HepG2 (cell line): ENCODE results near the gene HMGCS2. TPM values are rescaled to one million over a fixed set of nuclear protein-coding genes. Genes with fewer than 3 reads are reported as not detected.

Experiments
- ARNT ChIP-seq: fragments of 450-650 bp; IDR thresholded peaks from 2 replicates; pipeline ENCODE4 v1.6.1; 2017
- ELF3 ChIP-seq: IDR thresholded peaks from 2 replicates; pipeline ENCODE4 v1.6.1; 2016; ENCODE audit warnings: missing genetic modification reagents, missing compliant biosample characterization
- HNRNPH1 ChIP-seq: fragments of 200-400 bp; formaldehyde crosslinking; optimal IDR thresholded peaks from 2 replicates; pipeline ENCODE3; 2017; ENCODE audit warnings: mild to moderate bottlenecking, low read depth, low read length
- HNRNPL ChIP-seq: fragments of 200-400 bp; formaldehyde crosslinking; IDR thresholded peaks from 2 replicates; pipeline ENCODE4 v1.6.1; 2017; ENCODE audit warnings: mild to moderate bottlenecking, low read depth, low read length
- HOXA5 ChIP-seq: sonication (generic); formaldehyde crosslinking; IDR thresholded peaks from 2 replicates; pipeline ENCODE4 v1.4.0; 2020; ENCODE audit warnings: missing genetic modification reagents
- KAT7 ChIP-seq: IDR thresholded peaks from 2 replicates; pipeline ENCODE4 v1.6.1; 2018; ENCODE audit warnings: borderline replicate concordance, missing compliant biosample characterization
- MTF2 ChIP-seq: sonication (generic); formaldehyde crosslinking; IDR thresholded peaks from 2 replicates; pipeline ENCODE4 v1.5.0; 2020; ENCODE audit warnings: missing genetic modification reagents, borderline replicate concordance
- MYC ChIP-seq: sonication (generic); formaldehyde crosslinking; IDR thresholded peaks from 2 replicates; pipeline ENCODE4 v1.9.0; 2021; ENCODE audit warnings: missing genetic modification reagents, borderline replicate concordance
- SP1 ChIP-seq, 2 experiments: fragments of 450-650 bp in 1 of 2; sonication (generic) in 1 of 2; formaldehyde crosslinking in 1 of 2; IDR thresholded peaks; 2 replicates each; pipeline versions ENCODE4 v1.4.0 to v1.6.1; 2016 to 2020; ENCODE audit warnings: missing genetic modification reagents in 1 of 2
- SSRP1 ChIP-seq: IDR thresholded peaks from 2 replicates; pipeline ENCODE4 v1.6.1; 2016; ENCODE audit warnings: control low read depth
- STAG1 ChIP-seq: sonication (generic); formaldehyde crosslinking; IDR thresholded peaks from 2 replicates; pipeline ENCODE4 v1.4.0; 2020; ENCODE audit warnings: missing genetic modification reagents
- THAP11 ChIP-seq: IDR thresholded peaks from 2 replicates; pipeline ENCODE4 v1.6.1; 2016; ENCODE audit warnings: missing biosample characterization, missing genetic modification reagents
- ZMYM4 ChIP-seq: sonication (generic); formaldehyde crosslinking; IDR thresholded peaks from 2 replicates; pipeline ENCODE4 v1.8.1; 2023; ENCODE audit warnings: mild to moderate bottlenecking, missing genetic modification reagents
- ZNF282 ChIP-seq: fragments of 450-650 bp; IDR thresholded peaks from 2 replicates; pipeline ENCODE4 v1.6.1; 2018; ENCODE audit not compliant: partially characterized antibody
- ZNF367 ChIP-seq: sonication (generic); formaldehyde crosslinking; IDR thresholded peaks from 2 replicates; pipeline ENCODE4 v1.4.0; 2020; ENCODE audit warnings: missing genetic modification reagents, borderline replicate concordance
- ZNF615 ChIP-seq: sonication (generic); formaldehyde crosslinking; IDR thresholded peaks from 2 replicates; pipeline ENCODE4 v1.5.0; 2020; ENCODE audit warnings: mild to moderate bottlenecking, missing genetic modification reagents, borderline replicate concordance
- ZNF746 ChIP-seq: sonication (generic); formaldehyde crosslinking; IDR thresholded peaks from 2 replicates; pipeline ENCODE4 v1.8.0; 2022; ENCODE audit warnings: mild to moderate bottlenecking, missing genetic modification reagents
- ZNF83 ChIP-seq: sonication (generic); formaldehyde crosslinking; IDR thresholded peaks from 2 replicates; pipeline ENCODE4 v1.4.0; 2020; ENCODE audit warnings: missing genetic modification reagents, mild to moderate bottlenecking, borderline replicate concordance
- polyA plus RNA-seq, 8 experiments: library from polyadenylated mRNA; depleted of rRNA in 3 of 8; stranded (reverse) in 7 of 8; unstranded in 1 of 8; fragments of >200 nt; fragmentation: Illumina TruSeq in 4 of 8; extraction: Trizol in 4 of 8; gene quantifications; 2 replicates each; pipeline versions ENCODE4 v1.2.1 to v1.2.3, GENCODE V29; 2011 to 2016; ENCODE audit warnings: low read depth in 4 of 8, missing spikeins in 1 of 8, mixed read lengths in 1 of 8; ENCODE audit not compliant: insufficient read depth in 1 of 8
- total RNA-seq, 5 experiments: library from RNA; depleted of rRNA; stranded (reverse); fragments of >200 nt; fragmentation: Illumina TruSeq; extraction: Trizol; gene quantifications; 2 replicates each; pipeline ENCODE4 v1.2.3, GENCODE V29; 2016; ENCODE audit warnings: low read depth in 1 of 5
- TF ChIP-seq, protein P1 (sequence below): sonication (generic); formaldehyde crosslinking; IDR thresholded peaks from 2 replicates; pipeline ENCODE4 v1.4.0; 2020; ENCODE audit warnings: missing genetic modification reagents
- TF ChIP-seq, protein P2 (sequence below): sonication (generic); formaldehyde crosslinking; IDR thresholded peaks from 2 replicates; pipeline ENCODE4 v1.9.0; 2021; ENCODE audit warnings: missing genetic modification reagents, mild to moderate bottlenecking, borderline replicate concordance
- TF ChIP-seq, protein P3 (sequence below), 2 experiments: sonication (generic) in 1 of 2; formaldehyde crosslinking in 1 of 2; IDR thresholded peaks; 2 replicates each; pipeline versions ENCODE4 v1.4.0 to v1.6.1; 2016 to 2020; ENCODE audit warnings: borderline replicate concordance in 1 of 2, low read depth in 1 of 2, mild to moderate bottlenecking in 1 of 2, missing genetic modification reagents in 1 of 2

The HMGCS2 gene
- total and polyA plus RNA-seq, 2 of the 13 experiments (the other 11 are each of a cell fraction or from before 2014, with no cell fraction given): 0.44 to 1.5 TPM

DNA sequence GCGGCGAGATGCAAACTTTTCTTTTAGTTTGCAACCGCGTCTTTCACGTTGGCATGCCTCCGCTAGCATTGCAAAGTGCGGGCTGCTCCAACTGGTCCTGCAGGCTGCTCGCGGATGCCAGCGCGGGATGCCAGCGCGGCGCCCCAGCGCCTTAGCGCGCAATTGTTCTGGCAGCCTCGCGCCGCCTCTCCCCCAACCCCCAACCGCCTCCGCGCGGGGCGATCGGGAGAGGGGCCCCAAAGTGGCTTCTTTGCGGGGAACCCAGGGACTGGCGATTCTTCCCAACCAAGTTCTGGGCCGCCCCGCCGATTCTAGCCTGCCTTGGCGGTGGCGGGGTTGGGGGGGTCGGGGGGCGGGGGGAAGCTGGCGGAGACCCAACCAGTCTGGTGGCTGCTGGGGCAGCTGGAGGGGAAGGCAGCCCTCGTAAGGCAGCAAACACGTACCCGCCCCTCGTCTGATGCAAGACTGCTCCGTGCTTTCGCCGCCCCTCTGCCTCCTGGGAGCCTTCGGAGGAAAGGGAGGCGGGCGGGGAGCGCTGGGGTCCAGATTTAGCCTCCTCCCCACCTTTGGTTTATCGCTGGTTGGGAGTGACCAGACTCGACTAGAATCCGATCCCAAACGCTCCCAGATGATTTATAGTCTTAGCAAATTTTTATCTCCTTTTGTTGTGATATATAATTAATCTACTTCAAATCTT lies 56.2 kb downstream of the HMGCS2 start (continued):
- TF ChIP-seq SP1 (IDR thresholded peaks at IDR 0.05) (no peak), SP1 (CRISPR knock-in tag; IDR thresholded peaks at IDR 0.05) (0 out of 2 replicates have a peak, but pooled peaks have one; percentile 27), ZNF615 (CRISPR knock-in tag) (no peak), STAG1 (CRISPR knock-in tag) (no peak), SSRP1 (CRISPR knock-in tag) (no peak), ZNF83 (0 out of 2 replicates have a peak, but pooled peaks have one; percentile 40), ZNF367 (CRISPR knock-in tag) (no peak), MYC (CRISPR knock-in tag) (peak; percentile 47; the same call in 1 of the 2 replicates), ZNF746 (CRISPR knock-in tag) (peak; percentile 17), ZNF282 (no peak), HNRNPH1 (peak; percentile 26), HNRNPL (peak; percentile 61; the same call in 1 of the 2 replicates), KAT7 (CRISPR knock-in tag) (peak; percentile 27; the same call in 1 of the 2 replicates), HOXA5 (peak; percentile 46; the same call in 1 of the 2 replicates), ELF3 (CRISPR knock-in tag) (0 out of 2 replicates have a peak, but pooled peaks have one; percentile 16), MTF2 (CRISPR knock-in tag) (no peak), ZMYM4 (peak; percentile 34; the same call in 1 of the 2 replicates), THAP11 (CRISPR knock-in tag) (peak; percentile 73), ARNT (no peak)
- TF ChIP-seq, protein P1, sequence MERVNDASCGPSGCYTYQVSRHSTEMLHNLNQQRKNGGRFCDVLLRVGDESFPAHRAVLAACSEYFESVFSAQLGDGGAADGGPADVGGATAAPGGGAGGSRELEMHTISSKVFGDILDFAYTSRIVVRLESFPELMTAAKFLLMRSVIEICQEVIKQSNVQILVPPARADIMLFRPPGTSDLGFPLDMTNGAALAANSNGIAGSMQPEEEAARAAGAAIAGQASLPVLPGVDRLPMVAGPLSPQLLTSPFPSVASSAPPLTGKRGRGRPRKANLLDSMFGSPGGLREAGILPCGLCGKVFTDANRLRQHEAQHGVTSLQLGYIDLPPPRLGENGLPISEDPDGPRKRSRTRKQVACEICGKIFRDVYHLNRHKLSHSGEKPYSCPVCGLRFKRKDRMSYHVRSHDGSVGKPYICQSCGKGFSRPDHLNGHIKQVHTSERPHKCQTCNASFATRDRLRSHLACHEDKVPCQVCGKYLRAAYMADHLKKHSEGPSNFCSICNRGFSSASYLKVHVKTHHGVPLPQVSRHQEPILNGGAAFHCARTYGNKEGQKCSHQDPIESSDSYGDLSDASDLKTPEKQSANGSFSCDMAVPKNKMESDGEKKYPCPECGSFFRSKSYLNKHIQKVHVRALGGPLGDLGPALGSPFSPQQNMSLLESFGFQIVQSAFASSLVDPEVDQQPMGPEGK (CRISPR knock-in tag): peak; percentile 95
- TF ChIP-seq, protein P2, sequence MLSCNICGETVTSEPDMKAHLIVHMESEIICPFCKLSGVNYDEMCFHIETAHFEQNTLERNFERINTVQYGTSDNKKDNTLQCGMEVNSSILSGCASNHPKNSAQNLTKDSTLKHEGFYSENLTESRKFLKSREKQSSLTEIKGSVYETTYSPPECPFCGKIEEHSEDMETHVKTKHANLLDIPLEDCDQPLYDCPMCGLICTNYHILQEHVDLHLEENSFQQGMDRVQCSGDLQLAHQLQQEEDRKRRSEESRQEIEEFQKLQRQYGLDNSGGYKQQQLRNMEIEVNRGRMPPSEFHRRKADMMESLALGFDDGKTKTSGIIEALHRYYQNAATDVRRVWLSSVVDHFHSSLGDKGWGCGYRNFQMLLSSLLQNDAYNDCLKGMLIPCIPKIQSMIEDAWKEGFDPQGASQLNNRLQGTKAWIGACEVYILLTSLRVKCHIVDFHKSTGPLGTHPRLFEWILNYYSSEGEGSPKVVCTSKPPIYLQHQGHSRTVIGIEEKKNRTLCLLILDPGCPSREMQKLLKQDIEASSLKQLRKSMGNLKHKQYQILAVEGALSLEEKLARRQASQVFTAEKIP (CRISPR knock-in tag): no peak
- TF ChIP-seq, protein P3, sequence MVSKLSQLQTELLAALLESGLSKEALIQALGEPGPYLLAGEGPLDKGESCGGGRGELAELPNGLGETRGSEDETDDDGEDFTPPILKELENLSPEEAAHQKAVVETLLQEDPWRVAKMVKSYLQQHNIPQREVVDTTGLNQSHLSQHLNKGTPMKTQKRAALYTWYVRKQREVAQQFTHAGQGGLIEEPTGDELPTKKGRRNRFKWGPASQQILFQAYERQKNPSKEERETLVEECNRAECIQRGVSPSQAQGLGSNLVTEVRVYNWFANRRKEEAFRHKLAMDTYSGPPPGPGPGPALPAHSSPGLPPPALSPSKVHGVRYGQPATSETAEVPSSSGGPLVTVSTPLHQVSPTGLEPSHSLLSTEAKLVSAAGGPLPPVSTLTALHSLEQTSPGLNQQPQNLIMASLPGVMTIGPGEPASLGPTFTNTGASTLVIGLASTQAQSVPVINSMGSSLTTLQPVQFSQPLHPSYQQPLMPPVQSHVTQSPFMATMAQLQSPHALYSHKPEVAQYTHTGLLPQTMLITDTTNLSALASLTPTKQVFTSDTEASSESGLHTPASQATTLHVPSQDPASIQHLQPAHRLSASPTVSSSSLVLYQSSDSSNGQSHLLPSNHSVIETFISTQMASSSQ (IDR thresholded peaks at IDR 0.05; ENCODE audit: low read depth): no peak
- TF ChIP-seq, protein P3 (CRISPR knock-in tag; IDR thresholded peaks at IDR 0.05; ENCODE audit: borderline replicate concordance): no peak
